PFSK-1 (cell line): Measurements from ENCODE around the gene C2.

Source experiments
- FOXP2 ChIP-seq: optimal IDR thresholded peaks from 2 replicates; pipeline ENCODE3; 2011; ENCODE audit warnings: borderline replicate concordance, control low read depth, inconsistent platforms; ENCODE audit not compliant: insufficient read depth; ENCODE audit errors: extremely low read length, extremely low read depth
- POLR2AphosphoS5 ChIP-seq: IDR thresholded peaks from 2 replicates; pipeline ENCODE4 v1.6.1; 2012; ENCODE audit warnings: low read depth, mild to moderate bottlenecking, control low read depth, low read length, moderate library complexity

DNA sequence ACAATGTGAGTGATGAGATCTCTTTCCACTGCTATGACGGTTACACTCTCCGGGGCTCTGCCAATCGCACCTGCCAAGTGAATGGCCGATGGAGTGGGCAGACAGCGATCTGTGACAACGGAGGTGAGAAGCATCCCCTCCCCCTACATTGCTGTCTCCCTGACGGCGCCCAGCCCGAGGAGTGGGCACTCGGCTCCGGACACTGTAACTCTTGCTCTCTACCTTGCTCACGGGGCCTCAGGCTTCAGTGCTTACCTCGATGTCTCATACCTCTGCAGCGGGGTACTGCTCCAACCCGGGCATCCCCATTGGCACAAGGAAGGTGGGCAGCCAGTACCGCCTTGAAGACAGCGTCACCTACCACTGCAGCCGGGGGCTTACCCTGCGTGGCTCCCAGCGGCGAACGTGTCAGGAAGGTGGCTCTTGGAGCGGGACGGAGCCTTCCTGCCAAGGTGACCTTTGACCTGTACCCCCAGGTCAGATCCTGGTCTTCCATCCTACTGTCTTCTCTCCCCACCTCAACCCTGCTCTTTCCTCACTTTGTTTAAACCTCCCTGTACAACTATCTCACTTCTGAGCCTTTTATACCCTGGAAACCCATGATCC, 19.7 kb downstream of the C2 start:
- TF ChIP-seq FOXP2 = no peak
- TF ChIP-seq POLR2AphosphoS5 = no peak
